Amniotic stem cell (primary cell): ENCODE data around the gene GRM2.

ENCODE experiments used
- DNase-seq: peaks from one replicate; lab custom pipeline; 2025; lab: John Stamatoyannopoulos, UW

The GRM2 gene

GRCh38 chr3:51706788-51707731, at the start of gene GRM2:
GRM2 (plus strand) TSS chr3:51707068; CDS start chr3:51708984, 1,916 bp downstream.
- DNase-seq: peak; percentile 61

- no peak for DNase-seq
Measured at GRCh38 chr3:51657234-51657633, 49.6 kb upstream of the GRM2 start.

GRCh38 chr3:51659942-51660341, 46.9 kb upstream of the GRM2 start:
- DNase-seq: no peak

GRCh38 chr3:51662456-51662855, 44.4 kb upstream of the GRM2 start:
- DNase-seq: no peak

- no peak for DNase-seq
Measured at GRCh38 chr3:51668756-51669155, 38.1 kb upstream of the GRM2 start.

- peak; percentile 27 for DNase-seq
Measured at GRCh38 chr3:51669241-51670052, 37.4 kb upstream of the GRM2 start.

- no peak for DNase-seq
Measured at GRCh38 chr3:51670053-51670822, 36.6 kb upstream of the GRM2 start.

- DNase-seq: peak; percentile 70
Measured at GRCh38 chr3:51670823-51671733, 35.8 kb upstream of the GRM2 start, which contains the start of gene TEX264. TEX264 (plus strand) TSS chr3:51671252; CDS start chr3:51674305, 3,053 bp downstream.

- peak; percentile 14 for DNase-seq
Measured at GRCh38 chr3:51671734-51672475, 35.0 kb upstream of the GRM2 start.

- no peak for DNase-seq
Measured at GRCh38 chr3:51673181-51673801, 33.6 kb upstream of the GRM2 start.

GRCh38 chr3:51673802-51674654, 32.8 kb upstream of the GRM2 start:
- DNase-seq: no peak

- peak; percentile 11 for DNase-seq
Measured at GRCh38 chr3:51675201-51675611, 31.7 kb upstream of the GRM2 start.

GRCh38 chr3:51676102-51676640, 30.7 kb upstream of the GRM2 start:
- no peak for DNase-seq

- DNase-seq: no peak
Measured at GRCh38 chr3:51677358-51677757, 29.5 kb upstream of the GRM2 start.

- DNase-seq: no peak
Measured at GRCh38 chr3:51678186-51678585, 28.7 kb upstream of the GRM2 start.

- DNase-seq: no peak
Measured at GRCh38 chr3:51678641-51679040, 28.2 kb upstream of the GRM2 start.

- no peak for DNase-seq
Measured at GRCh38 chr3:51679318-51679717, 27.6 kb upstream of the GRM2 start.

- no peak for DNase-seq
Measured at GRCh38 chr3:51679777-51680176, 27.1 kb upstream of the GRM2 start.
